Measurements from ENCODE around the gene MPG. TPM values are rescaled to one million over a fixed set of nuclear protein-coding genes. Genes with fewer than 3 reads are reported as not detected.

MPG gene
- polyA plus RNA-seq, 1 donor (not counting 4 experiments of a cell fraction or from before 2014, with no cell fraction given): 22.7 TPM

DNA sequence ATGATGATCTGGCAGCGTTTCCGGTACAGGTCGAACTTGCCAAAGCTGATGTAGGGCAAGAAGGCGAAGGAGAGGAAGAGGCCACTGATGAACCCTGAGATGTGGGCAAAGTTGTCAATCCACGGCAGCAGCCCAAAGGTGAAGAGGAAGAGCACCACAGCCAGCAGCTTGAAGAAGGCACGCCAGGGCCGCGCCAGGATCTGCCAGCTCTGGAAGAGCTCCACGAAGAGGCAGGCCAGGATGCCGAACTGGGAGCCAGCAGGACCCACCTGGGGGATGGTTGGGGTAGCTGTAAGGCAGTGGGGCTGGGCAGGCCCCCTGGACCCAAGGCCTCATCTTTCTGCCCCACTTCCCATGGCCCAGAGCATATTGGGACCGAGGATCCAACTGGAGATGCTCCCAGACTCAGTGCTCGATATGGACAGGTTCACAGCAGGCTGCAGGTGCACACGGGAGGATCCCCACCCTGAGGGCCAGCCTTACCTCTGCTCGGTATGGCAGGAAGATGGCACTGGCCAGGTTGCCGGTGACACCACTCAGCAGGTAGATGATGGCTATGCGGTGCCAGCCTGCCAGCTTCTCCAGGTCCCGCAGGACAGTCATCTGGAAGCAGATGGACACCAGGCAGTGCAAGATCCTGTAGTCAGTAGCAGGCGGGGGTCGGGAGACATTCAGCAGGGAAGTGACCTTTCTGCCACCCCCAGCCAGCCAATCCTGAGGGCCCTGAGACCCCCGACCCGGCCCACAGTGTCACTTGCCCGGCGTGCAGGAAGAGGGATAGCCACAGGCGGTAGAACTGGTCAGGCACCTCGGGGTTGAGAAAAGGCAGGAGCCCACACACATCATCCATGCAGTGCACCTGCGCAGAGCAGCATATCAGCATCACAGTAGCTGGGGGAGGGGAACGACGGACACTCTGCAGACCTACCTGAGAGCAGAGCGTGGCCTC is 19.3 kb upstream of the MPG start:
- no peak for TF ChIP-seq EZH2 (IDR thresholded peaks at IDR 0.05; ENCODE audit: low read length)
- TF ChIP-seq, protein P1, sequence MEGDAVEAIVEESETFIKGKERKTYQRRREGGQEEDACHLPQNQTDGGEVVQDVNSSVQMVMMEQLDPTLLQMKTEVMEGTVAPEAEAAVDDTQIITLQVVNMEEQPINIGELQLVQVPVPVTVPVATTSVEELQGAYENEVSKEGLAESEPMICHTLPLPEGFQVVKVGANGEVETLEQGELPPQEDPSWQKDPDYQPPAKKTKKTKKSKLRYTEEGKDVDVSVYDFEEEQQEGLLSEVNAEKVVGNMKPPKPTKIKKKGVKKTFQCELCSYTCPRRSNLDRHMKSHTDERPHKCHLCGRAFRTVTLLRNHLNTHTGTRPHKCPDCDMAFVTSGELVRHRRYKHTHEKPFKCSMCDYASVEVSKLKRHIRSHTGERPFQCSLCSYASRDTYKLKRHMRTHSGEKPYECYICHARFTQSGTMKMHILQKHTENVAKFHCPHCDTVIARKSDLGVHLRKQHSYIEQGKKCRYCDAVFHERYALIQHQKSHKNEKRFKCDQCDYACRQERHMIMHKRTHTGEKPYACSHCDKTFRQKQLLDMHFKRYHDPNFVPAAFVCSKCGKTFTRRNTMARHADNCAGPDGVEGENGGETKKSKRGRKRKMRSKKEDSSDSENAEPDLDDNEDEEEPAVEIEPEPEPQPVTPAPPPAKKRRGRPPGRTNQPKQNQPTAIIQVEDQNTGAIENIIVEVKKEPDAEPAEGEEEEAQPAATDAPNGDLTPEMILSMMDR (optimal IDR thresholded peaks at IDR 0.05 in 1 of 3, IDR thresholded peaks at IDR 0.05 in 1 of 3, conservative IDR thresholded peaks at IDR 0.05 in 1 of 3; ENCODE audit: extremely low read depth in 1 of 3, insufficient read depth in 2 of 3, low read length in 3 of 3): no peak
- peaks cover 4% of the 10 kb centered on the region for H3K4me1 ChIP-seq (ENCODE audit: control insufficient read depth, extremely low read depth, insufficient read depth, low read length)
- H3K9ac ChIP-seq (ENCODE audit: control insufficient read depth, extremely low read depth, insufficient read depth, low read length): no peak overlapping the region
- no peak overlapping the region for H2AFZ ChIP-seq (ENCODE audit: control insufficient read depth, low read length)
- no peaks in the 10 kb centered on the region for H4K20me1 ChIP-seq (ENCODE audit: control insufficient read depth, extremely low read depth, insufficient read depth, low read length)
- H3K36me3 ChIP-seq (ENCODE audit: control insufficient read depth in 2 of 2, extremely low read depth in 1 of 2, insufficient read depth in 2 of 2, low read length in 2 of 2): peaks cover 40 to 41% of the 10 kb centered on the region in 2 experiments
- H3K9me3 ChIP-seq (ENCODE audit: control insufficient read depth, low read depth, low read length): no peaks in the 10 kb centered on the region
- no peaks in the 10 kb centered on the region for H3K9me1 ChIP-seq (ENCODE audit: control insufficient read depth, extremely low read depth, insufficient read depth, low read length)
- no peak overlapping the region for H3K4me2 ChIP-seq (ENCODE audit: control insufficient read depth, extremely low read depth, insufficient read depth, low read depth, low read length)
- no peak for DNase-seq (ENCODE audit: low read depth, low spot score)
- peaks cover 7% of the 10 kb centered on the region for H3K79me2 ChIP-seq (ENCODE audit: control insufficient read depth, insufficient read depth, low read length)
- no peaks in the 10 kb centered on the region for H3K27me3 ChIP-seq (ENCODE audit: control insufficient read depth, extremely low read depth, insufficient read depth, low read length)
- H3K4me3 ChIP-seq (ENCODE audit: control insufficient read depth in 2 of 3, extremely low read depth in 1 of 3, insufficient read depth in 2 of 3, low read depth in 1 of 3, low read length in 3 of 3): no peak overlapping the region
- FAIRE-seq: no peak
- no peak overlapping the region for H3K27ac ChIP-seq (ENCODE audit: control insufficient read depth, insufficient read depth, low read length)
- dilution Hi-C loops (cut with MboI; ENCODE audit: extremely low pct_ligation_motif_present, low sequenced_read_pairs): no loop called here

DNA sequence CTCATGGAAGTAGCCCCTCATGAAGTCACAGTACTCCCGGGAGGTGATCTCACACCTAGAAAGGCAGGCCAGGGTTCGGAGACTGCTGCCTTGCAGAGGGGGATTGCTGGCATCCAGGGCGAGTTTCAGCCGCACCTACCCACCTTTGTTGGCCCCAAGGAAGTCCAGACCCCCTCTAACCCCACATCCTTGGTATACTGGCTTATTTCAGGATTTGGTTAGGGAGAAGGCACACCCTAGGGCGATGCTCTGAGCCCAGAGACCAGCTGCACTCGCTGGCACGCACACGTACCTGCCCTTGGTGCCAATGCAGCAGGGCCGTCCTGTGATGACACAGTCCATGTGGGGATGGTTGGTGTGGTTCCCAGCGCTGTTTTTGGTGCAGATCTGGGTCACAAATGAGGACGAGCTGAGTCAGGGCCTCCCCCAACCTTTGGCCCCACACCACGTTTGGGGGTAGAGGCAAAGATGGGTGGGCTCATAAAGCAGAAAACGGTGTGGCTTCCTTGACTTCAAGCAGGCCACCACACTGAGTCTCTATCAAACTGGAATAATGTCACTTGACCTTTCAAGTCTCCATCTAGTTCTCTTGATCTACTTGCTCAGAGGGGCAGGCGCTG is 18.5 kb upstream of the MPG start:
- H3K27me3 ChIP-seq (ENCODE audit: control insufficient read depth, extremely low read depth, insufficient read depth, low read length): no peaks in the 10 kb centered on the region
- H3K9ac ChIP-seq (ENCODE audit: control insufficient read depth, extremely low read depth, insufficient read depth, low read length): no peak overlapping the region
- H3K79me2 ChIP-seq (ENCODE audit: control insufficient read depth, insufficient read depth, low read length): no peaks in the 10 kb centered on the region
- H3K36me3 ChIP-seq (ENCODE audit: control insufficient read depth in 2 of 2, extremely low read depth in 1 of 2, insufficient read depth in 2 of 2, low read length in 2 of 2): peaks cover 44 to 45% of the 10 kb centered on the region in 2 experiments
- no peaks in the 10 kb centered on the region for H3K4me1 ChIP-seq (ENCODE audit: control insufficient read depth, extremely low read depth, insufficient read depth, low read length)
- no peaks in the 10 kb centered on the region for H4K20me1 ChIP-seq (ENCODE audit: control insufficient read depth, extremely low read depth, insufficient read depth, low read length)
- H3K4me2 ChIP-seq (ENCODE audit: control insufficient read depth, extremely low read depth, insufficient read depth, low read depth, low read length): no peak overlapping the region
- dilution Hi-C loops (cut with MboI; ENCODE audit: extremely low pct_ligation_motif_present, low sequenced_read_pairs): no loop called here
- H3K9me1 ChIP-seq (ENCODE audit: control insufficient read depth, extremely low read depth, insufficient read depth, low read length): no peaks in the 10 kb centered on the region
- FAIRE-seq: no peak
- H3K4me3 ChIP-seq (ENCODE audit: control insufficient read depth in 2 of 3, extremely low read depth in 1 of 3, insufficient read depth in 2 of 3, low read depth in 1 of 3, low read length in 3 of 3): no peak overlapping the region
- no peak for DNase-seq (ENCODE audit: low read depth, low spot score)
- no peak overlapping the region for H3K27ac ChIP-seq (ENCODE audit: control insufficient read depth, insufficient read depth, low read length)
- H2AFZ ChIP-seq (ENCODE audit: control insufficient read depth, low read length): no peak overlapping the region
- TF ChIP-seq, protein P1 (optimal IDR thresholded peaks at IDR 0.05 in 1 of 3, IDR thresholded peaks at IDR 0.05 in 1 of 3, conservative IDR thresholded peaks at IDR 0.05 in 1 of 3; ENCODE audit: extremely low read depth in 1 of 3, insufficient read depth in 2 of 3, low read length in 3 of 3): no peak
- TF ChIP-seq EZH2 (IDR thresholded peaks at IDR 0.05; ENCODE audit: low read length): no peak
- no peaks in the 10 kb centered on the region for H3K9me3 ChIP-seq (ENCODE audit: control insufficient read depth, low read depth, low read length)

Data from keratinocyte (primary cell).